Activated naive CD4-positive, alpha-beta T cell treated with anti-CD3 and anti-CD28 coated beads for 36 hours (primary cell): ENCODE measurements around the gene ITPR2. TPM values are rescaled to one million over a fixed set of nuclear protein-coding genes. Genes with fewer than 3 reads are reported as not detected.
A peak's percentile ranks its signal among the peaks of the same experiment; 100 is the strongest.

Source experiments
- CTCF ChIA-PET: fragments of 350-600 bp; sonication (Branson Sonifier 250); formaldehyde crosslinking; loops from one replicate; lab custom pipeline; 2021; ENCODE audit warnings: antibody characterized with exemption; lab: Charles Lee
- DNase-seq: peaks from one replicate; pipeline ENCODE4 v3.0.0-alpha.2; 2020
- H3K27ac Mint-ChIP-seq: one replicate; pipeline ENCODE4 v1.8.0; 2021; ENCODE audit warnings: mild to moderate bottlenecking, mixed read lengths
- H3K27me3 Mint-ChIP-seq: one replicate; pipeline ENCODE4 v1.8.0; 2021; ENCODE audit warnings: low read depth, mixed read lengths
- H3K36me3 Mint-ChIP-seq: one replicate; pipeline ENCODE4 v1.8.0; 2021; ENCODE audit warnings: low read depth, mixed read lengths
- H3K4me1 Mint-ChIP-seq: one replicate; pipeline ENCODE4 v1.8.0; 2021; ENCODE audit warnings: low read depth, mixed read lengths
- H3K4me3 Mint-ChIP-seq: one replicate; pipeline ENCODE4 v1.8.0; 2021; ENCODE audit warnings: mild to moderate bottlenecking, moderate library complexity, mixed read lengths
- H3K9me3 Mint-ChIP-seq: one replicate; pipeline ENCODE4 v1.8.0; 2021; ENCODE audit warnings: mixed read lengths
- intact Hi-C: fragments of 100-400 bp; cut with micrococcal nuclease; formaldehyde crosslinking; loops from one replicate; pipeline ENCODE4 v1.15.1; 2023
- total RNA-seq, 2 experiments: library from RNA; stranded (reverse); gene quantifications; one replicate each; pipeline ENCODE4 v1.2.3, GENCODE V29; 2021

The ITPR2 gene
- total RNA-seq, 2 experiments from 2014 or later = 24.4 to 24.5 TPM

DNA sequence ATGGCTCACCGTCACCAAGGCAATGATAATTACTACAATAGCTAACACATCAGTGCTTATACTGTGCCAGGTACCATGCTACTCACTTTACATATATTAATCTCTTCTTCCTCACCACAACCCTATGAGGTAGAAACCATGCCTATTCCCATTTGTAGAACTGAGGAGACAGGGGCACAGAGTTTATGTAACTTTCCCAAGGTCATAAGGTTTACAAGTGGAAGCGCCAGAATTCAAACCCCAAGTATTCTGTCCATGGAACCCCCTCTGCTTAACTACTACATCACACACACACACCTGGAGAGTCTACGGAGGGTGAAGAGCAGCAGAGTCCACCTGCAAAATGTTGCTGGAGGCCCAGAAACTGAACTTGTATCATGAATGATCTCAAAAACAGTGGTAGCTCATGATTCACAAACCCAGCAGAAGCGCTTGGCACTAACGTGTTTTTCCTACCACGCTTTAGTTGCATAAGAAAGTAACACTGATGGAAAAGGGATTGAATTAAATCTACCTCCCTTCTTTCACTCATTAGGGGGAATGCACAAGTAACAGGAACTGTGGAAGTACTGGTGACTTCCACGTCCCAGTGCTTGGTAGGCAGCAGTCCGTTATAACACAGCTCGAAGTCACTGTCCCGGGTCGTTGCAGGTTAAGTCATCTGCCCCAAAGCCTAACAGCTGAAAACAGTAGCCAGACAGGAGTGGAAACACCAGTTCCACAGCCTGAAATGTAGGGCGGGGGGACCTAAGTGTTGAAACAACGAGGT lies 2.0 kb downstream of the ITPR2 start:
- H3K27ac Mint-ChIP-seq = peak overlapping the region; percentile 3
- H3K4me1 Mint-ChIP-seq = peaks cover 48% of the 10 kb centered on the region
- CTCF ChIA-PET = interaction anchor here (0.7 to 1.9 kb wide), 4 partner anchors 12 to 104 kb away, joined by 3 to 5 read pairs (median 4); no protein-coding TSS in a partner anchor
- peak; percentile 18 for DNase-seq
- H3K9me3 Mint-ChIP-seq = no peaks in the 10 kb centered on the region
- intact Hi-C loops = loop anchor here (5.0 kb wide), 2 partner anchors 359 to 734 kb away; no protein-coding TSS in a partner anchor
- H3K27me3 Mint-ChIP-seq = no peaks in the 10 kb centered on the region
- H3K36me3 Mint-ChIP-seq = peaks cover 1% of the 10 kb centered on the region
- peak overlapping the region; percentile 63 for H3K4me3 Mint-ChIP-seq

DNA sequence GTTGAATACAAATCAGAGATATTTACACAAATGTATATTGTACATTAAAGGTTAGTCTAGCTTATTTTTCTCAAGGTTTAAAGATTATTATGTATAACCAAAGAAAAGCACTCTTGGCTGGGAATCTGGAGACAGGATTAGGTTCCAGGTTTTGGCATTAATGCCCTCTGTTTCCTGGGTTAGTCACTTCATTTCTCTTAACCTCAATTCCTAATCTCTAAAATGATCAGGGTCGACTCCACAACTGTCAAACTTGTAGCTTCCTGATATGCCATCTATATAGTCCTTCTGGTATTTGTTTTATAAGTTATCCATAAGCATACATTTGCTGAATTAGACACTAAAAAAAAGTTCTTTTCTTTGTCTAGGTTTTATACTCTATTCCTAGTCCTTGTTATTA lies 2.6 kb downstream of the ITPR2 start:
- peaks cover 2% of the 10 kb centered on the region for H3K36me3 Mint-ChIP-seq
- CTCF ChIA-PET = interaction anchor here (0.9 to 1.9 kb wide), 3 partner anchors 12 to 82 kb away, joined by 3 to 5 read pairs (median 4); no protein-coding TSS in a partner anchor
- intact Hi-C loops = loop anchor here (5.0 kb wide), 2 partner anchors 358 to 733 kb away; no protein-coding TSS in a partner anchor
- H3K9me3 Mint-ChIP-seq = no peaks in the 10 kb centered on the region
- H3K27me3 Mint-ChIP-seq = no peaks in the 10 kb centered on the region
- H3K4me3 Mint-ChIP-seq = peak overlapping the region; percentile 63
- no peak overlapping the region for H3K27ac Mint-ChIP-seq
- peaks cover 54% of the 10 kb centered on the region for H3K4me1 Mint-ChIP-seq
- no peak for DNase-seq

DNA sequence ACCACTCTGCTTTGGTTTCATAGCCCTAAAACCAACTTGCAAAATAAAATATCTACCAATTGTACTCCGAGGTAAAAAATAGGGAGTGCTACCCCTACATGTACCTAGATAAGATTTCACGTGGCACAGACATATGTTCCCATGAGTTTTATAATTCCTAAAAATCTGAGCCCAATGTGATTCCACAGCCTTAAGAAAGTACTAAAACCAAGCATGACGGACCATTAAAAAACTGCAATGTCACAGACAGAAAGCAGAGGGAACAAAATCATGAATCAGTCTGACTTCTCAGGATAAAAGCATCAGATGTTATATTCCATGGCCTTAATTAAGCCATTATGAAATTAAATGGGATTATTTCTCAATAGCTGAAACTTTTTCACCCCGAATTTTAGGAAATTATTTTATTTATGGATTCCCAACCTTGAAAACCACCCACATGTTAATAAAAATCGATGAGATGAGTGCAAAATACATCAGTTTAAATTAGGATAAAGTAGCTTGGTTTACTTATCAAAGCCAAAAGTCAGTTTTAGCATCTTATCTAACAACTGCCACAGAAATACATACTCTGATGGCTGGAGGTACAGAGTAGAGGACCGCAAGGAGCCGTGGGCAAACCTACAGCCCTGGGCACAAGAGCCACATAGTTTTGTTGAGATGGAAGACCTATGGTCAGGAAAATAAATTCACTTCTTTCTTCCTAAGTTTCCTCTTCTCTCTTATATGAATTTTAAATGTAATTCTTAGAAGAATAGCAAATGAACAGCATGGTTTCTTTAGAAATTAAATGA lies 4.5 kb downstream of the ITPR2 start:
- peaks cover 3% of the 10 kb centered on the region for H3K36me3 Mint-ChIP-seq
- intact Hi-C loops = no loop called here
- peaks cover 54% of the 10 kb centered on the region for H3K4me1 Mint-ChIP-seq
- no peak overlapping the region for H3K4me3 Mint-ChIP-seq
- H3K27me3 Mint-ChIP-seq = no peaks in the 10 kb centered on the region
- DNase-seq = no peak
- H3K9me3 Mint-ChIP-seq = no peaks in the 10 kb centered on the region
- CTCF ChIA-PET = no interaction called here
- H3K27ac Mint-ChIP-seq = no peak overlapping the region

DNA sequence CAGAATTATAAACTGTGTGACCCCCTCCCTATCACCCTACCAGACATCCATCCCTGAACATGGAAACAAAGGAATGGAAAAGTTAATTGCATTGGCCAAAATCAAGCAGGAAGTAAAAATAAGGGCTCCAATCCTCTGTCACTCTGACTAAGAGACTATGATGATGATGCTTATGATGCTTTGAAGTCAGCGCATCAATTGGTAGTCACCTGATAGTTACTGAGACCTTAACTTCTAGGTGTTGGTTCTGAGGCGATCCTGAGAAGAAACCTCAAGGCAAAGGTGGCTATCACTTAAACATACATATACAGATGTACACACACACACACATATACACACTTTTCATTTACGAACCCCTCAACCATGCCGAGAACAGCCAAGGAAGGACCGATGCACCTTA lies 6.6 kb downstream of the ITPR2 start:
- H3K4me1 Mint-ChIP-seq = peaks cover 62% of the 10 kb centered on the region
- H3K36me3 Mint-ChIP-seq = peaks cover 3% of the 10 kb centered on the region
- no peak overlapping the region for H3K4me3 Mint-ChIP-seq

DNA sequence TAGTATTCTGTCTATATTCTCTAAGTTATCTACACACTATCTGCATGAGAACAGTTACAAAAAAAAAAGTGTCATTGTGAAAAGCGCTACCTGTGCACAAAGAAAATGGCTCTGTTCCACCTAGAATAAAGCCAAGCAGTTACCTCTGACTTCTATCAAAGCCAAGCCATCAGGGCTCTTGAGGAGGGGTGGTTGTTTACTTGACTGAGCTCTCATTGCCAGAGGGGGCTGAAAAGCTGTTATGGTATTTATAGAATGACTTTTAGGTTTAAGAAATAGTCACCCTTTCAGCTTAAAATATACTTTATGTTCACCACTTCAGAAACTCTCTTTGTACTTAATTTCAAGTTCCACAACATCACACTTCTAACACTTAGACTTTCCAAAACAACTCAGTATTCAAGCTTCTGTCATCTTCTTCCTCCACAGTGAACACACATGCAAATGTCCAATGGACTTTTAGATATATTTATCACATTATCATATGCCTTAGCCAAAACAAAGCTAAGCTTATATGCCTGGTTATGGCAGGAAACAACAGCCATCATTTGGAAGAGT lies 7.5 kb downstream of the ITPR2 start:
- no peaks in the 10 kb centered on the region for H3K27me3 Mint-ChIP-seq
- H3K4me3 Mint-ChIP-seq = no peak overlapping the region
- H3K36me3 Mint-ChIP-seq = peaks cover 3% of the 10 kb centered on the region
- intact Hi-C loops = no loop called here
- CTCF ChIA-PET = interaction anchor here (0.9 kb wide), 1 partner anchor 38 kb away, joined by 6 read pairs; no protein-coding TSS in a partner anchor
- no peak for DNase-seq
- peaks cover 54% of the 10 kb centered on the region for H3K4me1 Mint-ChIP-seq
- no peak overlapping the region for H3K27ac Mint-ChIP-seq
- no peaks in the 10 kb centered on the region for H3K9me3 Mint-ChIP-seq

More for the DNA sequence above, 6.6 kb downstream of the ITPR2 start:
- no peaks in the 10 kb centered on the region for H3K9me3 Mint-ChIP-seq
- no peaks in the 10 kb centered on the region for H3K27me3 Mint-ChIP-seq
- CTCF ChIA-PET = no interaction called here
- no peak for DNase-seq
- intact Hi-C loops = no loop called here
- H3K27ac Mint-ChIP-seq = no peak overlapping the region

DNA sequence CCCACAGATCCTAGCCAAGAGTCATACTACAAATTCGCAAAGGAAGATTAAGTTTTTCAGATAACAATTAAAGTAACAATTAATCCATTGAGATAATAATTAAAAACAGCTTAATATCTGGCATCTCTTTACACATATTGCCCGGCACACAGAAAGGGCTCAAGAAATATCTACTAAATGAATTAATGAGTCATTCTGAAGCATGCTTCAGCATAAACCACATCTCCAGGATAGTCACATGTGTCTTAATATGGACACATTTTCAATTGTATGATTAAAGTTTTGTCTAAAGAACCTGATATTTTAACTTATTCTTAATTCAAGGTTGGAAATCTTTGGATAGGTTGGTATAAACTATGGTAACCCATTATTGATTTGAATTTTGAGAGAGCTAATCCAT lies 9.6 kb downstream of the ITPR2 start:
- Mint-ChIP-seq H3K4me1 (peaks cover 45% of the 10 kb centered on the region), H3K4me3 (no peak overlapping the region), H3K36me3 (peaks cover 2% of the 10 kb centered on the region), H3K27me3 (no peaks in the 10 kb centered on the region), H3K9me3 (no peaks in the 10 kb centered on the region), H3K27ac (no peak overlapping the region)
- DNase-seq = no peak
- CTCF ChIA-PET = interaction anchor here (0.9 kb wide), 1 partner anchor 10 kb away, joined by 4 read pairs; the partner anchor contains the start of gene ITPR2
- intact Hi-C loops = no loop called here

DNA sequence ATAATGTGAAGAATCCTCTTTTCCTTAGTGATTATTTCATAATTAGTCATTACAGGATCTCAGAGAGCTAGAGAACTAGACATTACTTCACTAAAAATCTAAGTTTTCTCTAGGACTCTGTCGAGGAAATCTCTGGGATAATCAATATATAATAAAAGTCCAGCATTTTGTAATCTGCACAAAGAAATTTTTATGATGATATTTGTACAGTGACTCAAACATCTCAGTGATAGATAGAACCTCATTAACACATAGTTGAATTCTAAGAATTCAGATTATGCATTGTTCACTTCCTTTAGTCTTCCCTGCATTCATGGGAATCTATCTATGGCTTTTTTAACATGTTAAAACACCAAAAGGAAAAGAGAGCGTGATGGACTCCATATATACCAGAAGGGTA lies 11.0 kb downstream of the ITPR2 start:
- CTCF ChIA-PET = interaction anchor here (0.5 to 1.0 kb wide), 4 partner anchors 12 to 806 kb away, joined by 3 to 4 read pairs (median 4); no protein-coding TSS in a partner anchor
- intact Hi-C loops = no loop called here

DNA sequence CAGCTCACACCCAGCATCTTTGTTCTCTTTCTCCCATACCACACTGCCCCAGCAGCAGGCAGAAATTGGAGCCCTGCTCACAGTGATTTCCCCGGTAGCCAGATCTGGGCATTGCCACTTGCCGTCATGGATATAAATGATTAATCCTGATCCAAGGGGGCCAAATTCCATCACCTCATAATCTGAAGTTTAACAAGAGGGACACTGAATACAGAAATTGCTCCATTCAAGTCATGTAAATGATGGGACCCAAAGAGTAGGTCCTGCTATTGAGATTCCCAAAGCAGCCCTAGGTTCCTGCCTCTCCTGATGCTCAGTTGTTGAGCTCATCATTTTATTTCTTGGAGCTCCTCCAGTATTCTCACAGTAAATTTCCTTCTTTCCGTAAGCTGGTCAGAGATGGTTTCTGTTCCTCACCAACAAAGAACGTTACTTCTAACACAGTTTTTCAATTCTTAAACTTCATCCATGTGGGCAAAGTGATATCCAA lies 11.7 kb downstream of the ITPR2 start:
- intact Hi-C loops = no loop called here
- no peak overlapping the region for H3K27ac Mint-ChIP-seq
- no peaks in the 10 kb centered on the region for H3K9me3 Mint-ChIP-seq
- H3K27me3 Mint-ChIP-seq = no peaks in the 10 kb centered on the region
- no peak overlapping the region for H3K4me3 Mint-ChIP-seq
- no peak for DNase-seq
- peaks cover 5% of the 10 kb centered on the region for H3K36me3 Mint-ChIP-seq
- CTCF ChIA-PET = interaction anchor here (0.5 to 1.0 kb wide), 2 partner anchors 42 to 61 kb away, joined by 3 to 4 read pairs; no protein-coding TSS in a partner anchor
- peaks cover 37% of the 10 kb centered on the region for H3K4me1 Mint-ChIP-seq

More for the DNA sequence above, 11.0 kb downstream of the ITPR2 start:
- Mint-ChIP-seq H3K27ac (no peak overlapping the region), H3K4me1 (peaks cover 40% of the 10 kb centered on the region), H3K27me3 (no peaks in the 10 kb centered on the region), H3K36me3 (peaks cover 5% of the 10 kb centered on the region), H3K4me3 (no peak overlapping the region), H3K9me3 (no peaks in the 10 kb centered on the region)
- DNase-seq = no peak

DNA sequence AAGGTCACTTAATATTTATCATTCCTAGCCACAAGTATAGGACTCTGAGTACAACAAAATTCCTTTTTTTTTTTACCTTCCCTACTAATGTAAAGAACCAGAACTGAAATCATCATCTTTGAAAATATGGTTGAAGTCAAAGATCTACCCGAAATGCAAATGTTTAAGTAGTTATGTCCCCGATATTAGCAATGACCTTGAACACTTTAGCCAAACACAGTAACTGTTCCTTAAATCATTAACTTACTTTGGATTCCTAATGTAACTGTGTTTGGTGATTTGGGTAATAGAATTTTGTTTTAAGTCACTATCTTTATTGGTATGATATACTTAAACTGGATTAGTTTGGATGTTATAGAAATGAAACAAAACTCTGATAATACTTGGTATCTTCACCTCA lies 14.4 kb downstream of the ITPR2 start:
- H3K4me1 Mint-ChIP-seq = peaks cover 26% of the 10 kb centered on the region
- H3K27me3 Mint-ChIP-seq = no peaks in the 10 kb centered on the region
- intact Hi-C loops = no loop called here
- no peaks in the 10 kb centered on the region for H3K9me3 Mint-ChIP-seq
- no peak overlapping the region for H3K4me3 Mint-ChIP-seq
- H3K36me3 Mint-ChIP-seq = peaks cover 6% of the 10 kb centered on the region
- no peak overlapping the region for H3K27ac Mint-ChIP-seq
- no peak for DNase-seq
- CTCF ChIA-PET = no interaction called here

DNA sequence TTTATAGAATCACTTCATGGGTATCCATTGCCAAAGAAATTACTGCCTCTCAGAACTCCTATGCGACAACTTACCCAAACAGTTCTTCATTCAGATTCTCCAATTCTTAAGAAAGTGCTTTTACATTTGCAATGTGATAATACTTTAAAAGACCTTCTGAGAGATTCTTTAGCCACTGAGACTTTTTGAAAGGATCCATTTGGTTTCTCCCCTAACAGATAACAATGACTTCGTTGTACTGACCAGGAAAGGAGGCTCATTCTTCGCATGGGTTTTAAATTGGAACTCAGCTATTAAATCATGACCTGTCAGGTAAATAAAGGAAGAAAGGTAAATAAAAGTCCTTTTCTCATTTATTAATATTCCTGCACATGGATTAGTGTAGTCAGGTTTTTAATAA lies 14.8 kb downstream of the ITPR2 start:
- CTCF ChIA-PET = no interaction called here
- DNase-seq = no peak
- Mint-ChIP-seq H3K4me1 (peaks cover 22% of the 10 kb centered on the region), H3K36me3 (peaks cover 6% of the 10 kb centered on the region), H3K4me3 (no peak overlapping the region), H3K9me3 (no peaks in the 10 kb centered on the region), H3K27me3 (no peaks in the 10 kb centered on the region), H3K27ac (no peak overlapping the region)
- intact Hi-C loops = no loop called here

DNA sequence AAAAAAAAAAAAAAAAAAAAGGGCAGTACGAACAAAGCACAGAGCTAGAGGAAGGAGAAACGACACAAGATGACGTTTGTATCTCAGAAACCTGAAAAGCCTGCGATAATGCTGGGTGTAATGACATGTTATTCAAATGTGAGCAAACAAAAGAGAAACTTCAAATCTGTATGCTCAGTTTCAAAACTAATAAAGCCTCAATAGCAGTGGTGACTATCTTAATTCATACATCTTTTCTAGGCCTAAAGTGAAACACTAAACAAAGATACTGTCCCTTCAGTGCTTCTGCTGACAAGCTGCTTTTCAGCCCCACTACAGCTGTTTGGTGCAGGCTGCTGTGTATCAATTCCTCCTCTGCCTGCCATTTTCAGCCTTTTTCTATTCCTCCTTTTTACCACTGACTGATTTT lies 15.8 kb downstream of the ITPR2 start:
- peak overlapping the region; percentile 23 for H3K4me3 Mint-ChIP-seq
- CTCF ChIA-PET = no interaction called here
- intact Hi-C loops = no loop called here
- H3K27ac Mint-ChIP-seq = no peak overlapping the region
- H3K4me1 Mint-ChIP-seq = peaks cover 17% of the 10 kb centered on the region
- no peak for DNase-seq
- peaks cover 6% of the 10 kb centered on the region for H3K36me3 Mint-ChIP-seq
- H3K27me3 Mint-ChIP-seq = no peaks in the 10 kb centered on the region
- no peaks in the 10 kb centered on the region for H3K9me3 Mint-ChIP-seq

DNA sequence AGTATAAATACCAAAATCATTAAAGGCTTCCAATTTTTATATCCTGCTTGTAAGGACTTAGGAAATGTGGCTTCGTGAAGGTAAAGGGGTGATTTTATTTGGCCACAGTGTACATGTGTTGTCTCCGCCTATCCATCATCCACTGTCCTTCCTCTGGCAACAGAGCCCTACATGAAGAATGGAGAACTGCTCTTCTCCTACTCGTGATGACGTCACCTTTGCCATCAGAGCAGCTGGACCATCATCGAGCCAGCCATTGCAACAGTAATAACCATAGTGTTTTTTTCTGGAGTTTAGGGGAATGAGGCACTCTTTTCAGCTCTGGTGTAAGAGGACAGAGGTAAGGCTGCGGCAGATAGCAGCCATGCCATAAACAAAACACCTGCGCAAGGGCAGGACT lies 19.2 kb downstream of the ITPR2 start:
- H3K4me3 Mint-ChIP-seq = no peak overlapping the region
- H3K36me3 Mint-ChIP-seq = peaks cover 7% of the 10 kb centered on the region
- no peaks in the 10 kb centered on the region for H3K27me3 Mint-ChIP-seq
- intact Hi-C loops = no loop called here
- H3K27ac Mint-ChIP-seq = no peak overlapping the region
- no peak for DNase-seq
- no peaks in the 10 kb centered on the region for H3K9me3 Mint-ChIP-seq
- CTCF ChIA-PET = no interaction called here
- H3K4me1 Mint-ChIP-seq = peaks cover 26% of the 10 kb centered on the region
